Naive thymus-derived CD8-positive, alpha-beta T cell (primary cell): ENCODE data around the gene TFB1M. TPM values are rescaled to one million over a fixed set of nuclear protein-coding genes. Genes with fewer than 3 reads are reported as not detected.
"Not testable (repeated sequence)": the region's sequence is repeated elsewhere in the genome, so short reads cannot be mapped to it uniquely, and the experiment has no call there.

ENCODE experiments used
- ATAC-seq, 2 donors: fragments of 150-1000 bp; cut with Tn5 transposase in 1 of 2; sonication (Bioruptor Pico), chemical (Tn5 transposase) in 1 of 2; 1 replicate in 1 of 2; 2 replicates in 1 of 2; pipeline ENCODE4 v1.10.0; 2021; ENCODE audit warnings: mild to moderate bottlenecking in 2 of 2, moderate library complexity in 2 of 2
- POLR2A ChIA-PET: fragments of 350-600 bp; sonication (Branson Sonifier 250); formaldehyde crosslinking; loops from one replicate; lab custom pipeline; 2021; ENCODE audit warnings: antibody characterized with exemption; lab: Charles Lee
- DNase-seq, 10 donors: peaks; one replicate each; pipeline versions ENCODE4 v3.0.0 to v3.0.0-alpha.2; 2020 to 2022
- H3K27ac Mint-ChIP-seq, 10 donors: one replicate each; pipeline ENCODE4 v1.8.0; 2020 to 2022; ENCODE audit warnings: mild to moderate bottlenecking in 10 of 10, mixed read lengths in 10 of 10, moderate library complexity in 4 of 10, inconsistent platforms in 1 of 10
- H3K27me3 Mint-ChIP-seq, 5 donors: one replicate each; pipeline ENCODE4 v1.8.0; 2021 to 2022; ENCODE audit warnings: mixed read lengths in 5 of 5
- H3K36me3 Mint-ChIP-seq, 3 donors: one replicate each; pipeline ENCODE4 v1.8.0; 2020 to 2022; ENCODE audit warnings: mixed read lengths in 3 of 3, mild to moderate bottlenecking in 2 of 3, inconsistent platforms in 1 of 3
- H3K4me1 Mint-ChIP-seq, 4 donors: one replicate each; pipeline ENCODE4 v1.8.0; 2021 to 2022; ENCODE audit warnings: mixed read lengths in 4 of 4
- H3K4me3 Mint-ChIP-seq, 10 donors: one replicate each; pipeline ENCODE4 v1.8.0; 2020 to 2022; ENCODE audit warnings: mild to moderate bottlenecking in 10 of 10, mixed read lengths in 10 of 10, moderate library complexity in 6 of 10, inconsistent platforms in 1 of 10
- H3K9me3 Mint-ChIP-seq, 9 donors: one replicate each; pipeline ENCODE4 v1.8.0; 2020 to 2022; ENCODE audit warnings: mixed read lengths in 9 of 9, mild to moderate bottlenecking in 3 of 9, inconsistent platforms in 1 of 9, moderate library complexity in 1 of 9
- polyA plus RNA-seq, 3 donors: library from polyadenylated mRNA; unstranded; fragments of 300-500 nt; fragmentation: Illumina TruSeq; gene quantifications; one replicate each; pipeline ENCODE4 v1.2.3, GENCODE V29; 2021
- total RNA-seq, 8 experiments: library from RNA in 2 of 8; stranded (reverse) in 2 of 8; gene quantifications; one replicate each; pipeline ENCODE4 v1.2.3 and lab custom pipeline; 2021 to 2026

Gene TFB1M
- total RNA-seq (10 to 100 TPM; 32.5 to 34.7 TPM), polyA plus RNA-seq (10 to 100 TPM; 12.8 to 17.8 (median 13.0) TPM), total RNA-seq (lab: John Stamatoyannopoulos, UW) (6.9 to 23.2 (median 15.8) reads per million in 6 experiments)

DNA sequence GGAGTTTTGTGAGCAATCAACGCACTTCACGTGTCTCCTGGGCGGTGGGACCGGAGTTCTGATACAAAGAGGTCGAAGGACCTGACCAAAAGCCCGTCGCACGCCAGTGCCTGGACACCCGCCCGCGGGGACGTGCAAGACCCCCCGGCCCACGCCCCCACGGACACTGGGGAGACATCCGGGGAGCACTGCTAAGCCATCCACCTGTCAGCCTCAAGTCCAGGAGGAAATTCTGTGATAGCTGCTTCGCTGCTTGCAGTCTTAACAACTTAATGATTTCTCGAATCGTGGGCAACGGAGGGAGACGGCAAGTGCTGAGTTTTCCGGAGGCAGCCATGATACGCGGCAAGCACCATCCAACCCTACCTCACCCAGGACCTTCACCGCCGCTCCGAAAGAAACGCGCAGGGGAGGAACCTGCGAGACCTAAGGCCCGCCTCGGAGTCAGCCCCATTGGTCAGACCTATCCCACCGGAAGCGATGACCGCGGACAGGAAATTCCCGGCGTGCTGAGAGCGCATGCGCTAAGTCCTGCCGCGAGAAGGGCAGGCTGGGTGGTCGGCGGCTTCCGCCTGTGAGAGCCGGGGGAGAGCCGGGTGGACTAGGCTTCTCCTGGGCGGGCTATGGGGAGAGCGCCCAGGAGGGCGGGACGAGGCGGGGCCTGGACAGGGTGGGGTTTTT is at the start of gene TFB1M:
TSS of gene TFB1M (minus strand) at position 393 of the 681 bp plus-strand sequence. CDS start at position 337, 56 bp downstream.
- peaks cover 11 to 50% (median 40%) of the 10 kb centered on the region in 4 donors for H3K4me1 Mint-ChIP-seq

GRCh38 chr6:155364021-155364420 is 49.7 kb upstream of the TFB1M start:
- not testable (repeated sequence) for H3K4me3 Mint-ChIP-seq, H3K4me1 Mint-ChIP-seq

More for the DNA sequence above, at the start of gene TFB1M:
- Mint-ChIP-seq H3K4me3 (peak within 1 kb of the TSS; percentile 88 to 98 (median 96)), H3K9me3 (no peaks in the 10 kb centered on the region), H3K36me3 (peaks cover 0 to 20% (median 3%) of the 10 kb centered on the region in 3 donors), H3K27ac (peak within 1 kb of the TSS; percentile 86 to 97 (median 96)), H3K27me3 (peaks cover 0 to 4% (median 0%) of the 10 kb centered on the region in 5 donors)
- DNase-seq (peak; percentile 88 to 98 (median 97)), ATAC-seq (peak; percentile 92 to 94)
- POLR2A ChIA-PET = interaction anchor here (0.8 to 1.8 kb wide), 6 partner anchors 14 to 1707 kb away, joined by 3 to 5 read pairs (median 4); no protein-coding TSS in a partner anchor

DNA sequence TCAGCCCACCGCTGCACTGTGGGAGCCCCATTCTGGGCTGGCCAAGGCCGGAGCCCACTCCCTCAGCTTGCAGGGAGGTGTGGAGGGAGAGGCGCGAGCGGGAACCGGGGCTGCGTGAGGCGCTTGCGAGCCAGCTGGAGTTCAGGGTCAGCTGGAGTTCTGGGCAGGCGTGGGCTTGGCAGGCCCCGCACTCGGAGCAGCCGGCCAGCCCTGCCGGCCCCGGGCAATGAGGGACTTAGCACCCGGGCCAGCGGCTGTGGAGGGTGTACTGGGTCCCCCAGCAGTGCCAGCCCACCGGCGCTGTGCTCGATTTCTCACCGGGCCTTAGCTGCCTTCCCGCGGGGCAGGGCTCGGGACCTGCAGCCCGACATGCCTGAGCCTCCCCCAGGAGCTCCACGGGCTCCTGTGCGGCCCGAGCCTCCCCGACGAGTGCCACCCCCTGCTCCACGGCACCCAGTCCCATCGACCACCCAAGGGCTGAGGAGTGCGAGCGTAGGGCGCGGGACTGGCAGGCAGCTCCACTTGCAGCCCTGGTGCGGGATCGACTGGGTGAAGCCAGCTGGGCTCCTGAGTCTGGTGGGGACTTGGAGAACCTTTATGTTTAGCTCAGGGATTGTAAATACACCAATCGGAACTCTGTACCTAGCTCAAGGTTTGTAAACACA is 48.8 kb upstream of the TFB1M start:
- H3K9me3 Mint-ChIP-seq, ATAC-seq, H3K27ac Mint-ChIP-seq, H3K27me3 Mint-ChIP-seq, H3K4me3 Mint-ChIP-seq, H3K4me1 Mint-ChIP-seq, DNase-seq, H3K36me3 Mint-ChIP-seq, POLR2A ChIA-PET: not testable (repeated sequence)

More at GRCh38 chr6:155364021-155364420, 49.7 kb upstream of the TFB1M start:
- POLR2A ChIA-PET, H3K36me3 Mint-ChIP-seq, H3K9me3 Mint-ChIP-seq, ATAC-seq, DNase-seq, H3K27me3 Mint-ChIP-seq: not testable (repeated sequence)
- peak overlapping the region in 1 of 10 donors; percentile 3 for H3K27ac Mint-ChIP-seq

DNA sequence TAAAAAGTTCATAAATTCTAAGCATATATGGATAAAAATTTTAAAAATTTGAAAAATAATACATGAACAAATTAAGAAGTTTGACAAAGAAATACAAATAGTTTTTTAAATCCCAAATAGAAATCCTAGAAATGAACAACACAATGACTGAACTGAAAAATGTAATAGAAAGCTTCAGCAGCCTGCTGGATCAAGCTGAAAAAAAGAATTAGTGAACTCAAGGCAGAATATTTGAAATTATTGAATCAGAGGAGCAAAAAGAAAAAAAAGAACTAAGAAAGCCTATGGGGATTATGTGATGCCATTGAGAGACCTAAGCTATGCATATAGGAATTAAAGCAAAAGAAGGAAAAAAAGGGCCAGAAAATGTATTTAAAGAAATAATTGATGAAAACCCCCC is 39.9 kb upstream of the TFB1M start:
- Mint-ChIP-seq H3K36me3 (peaks cover 0 to 20% (median 15%) of the 10 kb centered on the region in 3 donors), H3K4me3 (no peak overlapping the region), H3K27ac (no peak overlapping the region), H3K4me1 (peaks cover 0 to 6% (median 0%) of the 10 kb centered on the region in 4 donors), H3K9me3 (peaks cover 6 to 34% (median 16%) of the 10 kb centered on the region in 9 donors), H3K27me3 (peaks cover 0 to 2% (median 0%) of the 10 kb centered on the region in 5 donors)
- no peak for ATAC-seq
- POLR2A ChIA-PET = no interaction called here
- no peak for DNase-seq

GRCh38 chr6:155352811-155353210 is 38.5 kb upstream of the TFB1M start:
- ATAC-seq (no peak), DNase-seq (no peak)
- Mint-ChIP-seq H3K27ac (no peak overlapping the region), H3K9me3 (peaks cover 8 to 39% (median 20%) of the 10 kb centered on the region in 9 donors), H3K4me3 (no peak overlapping the region), H3K27me3 (peaks cover 0 to 2% (median 0%) of the 10 kb centered on the region in 5 donors), H3K36me3 (peaks cover 0 to 20% (median 17%) of the 10 kb centered on the region in 3 donors), H3K4me1 (peaks cover 0 to 6% (median 0%) of the 10 kb centered on the region in 4 donors)
- POLR2A ChIA-PET = no interaction called here

DNA sequence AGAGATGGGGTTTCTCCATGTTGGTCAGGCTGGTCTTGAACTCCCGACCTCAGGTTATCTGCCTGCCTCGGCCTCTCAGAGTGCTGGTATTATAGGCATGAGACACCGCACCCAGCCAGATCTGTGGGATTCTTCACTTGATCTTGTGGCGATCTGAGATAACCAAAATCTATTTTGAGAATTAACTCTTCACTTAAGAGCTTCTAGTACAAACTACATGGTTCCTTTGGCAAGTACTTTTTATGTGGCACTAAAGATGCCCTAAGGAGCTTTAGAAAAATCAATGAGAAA is 37.8 kb upstream of the TFB1M start:
- H3K27ac Mint-ChIP-seq = no peak overlapping the region
- H3K9me3 Mint-ChIP-seq = peaks cover 16 to 47% (median 27%) of the 10 kb centered on the region in 9 donors
- H3K27me3 Mint-ChIP-seq = peaks cover 0 to 2% (median 0%) of the 10 kb centered on the region in 5 donors
- H3K4me1 Mint-ChIP-seq = peaks cover 0 to 6% (median 0%) of the 10 kb centered on the region in 4 donors
- peaks cover 0 to 24% (median 20%) of the 10 kb centered on the region in 3 donors for H3K36me3 Mint-ChIP-seq
- ATAC-seq (no peak), DNase-seq (no peak)
- POLR2A ChIA-PET = no interaction called here
- H3K4me3 Mint-ChIP-seq = no peak overlapping the region

DNA sequence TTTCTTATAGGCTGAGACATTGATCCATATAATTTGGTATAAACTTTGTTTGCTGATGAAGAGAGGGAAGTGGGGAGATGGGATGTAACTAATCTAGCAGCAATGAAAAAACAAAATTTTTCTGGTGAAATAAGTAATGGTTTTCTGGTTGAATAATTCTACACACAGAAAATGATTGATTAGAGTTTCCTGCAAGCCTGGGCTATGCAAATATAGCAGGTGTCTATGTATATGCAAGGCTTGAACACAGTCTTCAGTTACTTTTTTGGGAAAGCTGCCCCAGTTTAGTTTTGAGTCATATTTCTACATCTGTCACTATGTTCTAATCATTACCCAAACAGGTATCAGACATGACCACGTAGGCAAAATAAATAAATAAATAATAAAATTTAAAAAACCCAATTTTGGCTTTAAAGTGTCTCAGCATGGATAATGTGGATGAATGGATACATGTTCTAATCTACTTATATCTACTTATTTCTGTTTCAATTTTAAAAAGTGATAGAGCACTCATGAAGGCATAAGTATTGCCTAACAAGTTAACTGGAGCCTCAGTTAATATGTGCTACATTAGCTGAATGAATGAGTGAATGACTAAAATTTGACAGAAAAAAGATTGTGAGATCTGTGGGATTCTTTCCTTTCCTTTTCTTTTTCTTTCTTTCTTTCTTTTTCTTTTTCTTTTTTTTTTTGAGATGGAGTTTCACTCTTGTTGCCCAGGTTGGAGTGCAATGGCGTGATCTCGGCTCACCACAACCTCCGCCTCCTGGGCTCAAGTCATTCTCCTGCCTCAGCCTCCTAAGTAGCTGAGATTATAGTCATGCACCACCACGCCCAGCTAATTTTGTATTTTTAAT is 37.2 kb upstream of the TFB1M start:
- no peak overlapping the region for H3K4me3 Mint-ChIP-seq
- POLR2A ChIA-PET = no interaction called here
- H3K9me3 Mint-ChIP-seq = peaks cover 16 to 52% (median 33%) of the 10 kb centered on the region in 9 donors
- peaks cover 0 to 2% (median 0%) of the 10 kb centered on the region in 5 donors for H3K27me3 Mint-ChIP-seq
- peaks cover 0 to 6% (median 0%) of the 10 kb centered on the region in 4 donors for H3K4me1 Mint-ChIP-seq
- DNase-seq = no peak
- no peak for ATAC-seq
- no peak overlapping the region for H3K27ac Mint-ChIP-seq
- H3K36me3 Mint-ChIP-seq = peaks cover 0 to 29% (median 25%) of the 10 kb centered on the region in 3 donors

GRCh38 chr6:155349956-155350355 is 35.7 kb upstream of the TFB1M start:
- Mint-ChIP-seq H3K4me3 (no peak overlapping the region), H3K36me3 (peaks cover 0 to 24% (median 22%) of the 10 kb centered on the region in 3 donors), H3K4me1 (peaks cover 0 to 6% (median 0%) of the 10 kb centered on the region in 4 donors), H3K27ac (peak overlapping the region in 1 of 10 donors; percentile 13), H3K27me3 (peaks cover 0 to 2% (median 0%) of the 10 kb centered on the region in 5 donors), H3K9me3 (peaks cover 18 to 56% (median 35%) of the 10 kb centered on the region in 9 donors)
- DNase-seq = no peak
- no peak for ATAC-seq
- POLR2A ChIA-PET = no interaction called here

DNA sequence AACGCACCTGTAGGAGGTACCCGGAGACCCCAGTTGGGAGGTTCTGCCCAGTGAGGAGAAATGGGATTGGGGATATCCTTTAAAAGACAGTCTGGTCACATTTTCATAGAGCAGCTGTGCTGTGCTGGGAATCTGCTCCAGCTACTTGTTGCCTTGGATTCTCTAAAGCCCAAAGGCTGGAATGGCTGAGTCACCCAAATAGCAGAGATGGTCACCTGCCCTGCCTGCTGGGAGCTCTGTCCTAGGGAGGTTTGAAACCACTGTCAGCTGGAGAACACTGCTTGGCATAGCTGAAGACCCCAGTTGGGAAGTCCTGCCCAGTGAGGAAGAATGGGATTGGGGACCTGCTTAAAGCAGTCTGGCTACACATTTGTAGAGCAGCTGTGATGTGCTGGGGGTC is 34.8 kb upstream of the TFB1M start:
- no peak overlapping the region for H3K27ac Mint-ChIP-seq
- H3K4me3 Mint-ChIP-seq = no peak overlapping the region
- H3K4me1 Mint-ChIP-seq = peaks cover 0 to 6% (median 0%) of the 10 kb centered on the region in 4 donors
- ATAC-seq = no peak
- no peak for DNase-seq
- POLR2A ChIA-PET = no interaction called here
- H3K27me3 Mint-ChIP-seq = peaks cover 0 to 2% (median 0%) of the 10 kb centered on the region in 5 donors
- H3K36me3 Mint-ChIP-seq = peaks cover 0 to 17% (median 14%) of the 10 kb centered on the region in 3 donors
- peaks cover 14 to 50% (median 29%) of the 10 kb centered on the region in 9 donors for H3K9me3 Mint-ChIP-seq

DNA sequence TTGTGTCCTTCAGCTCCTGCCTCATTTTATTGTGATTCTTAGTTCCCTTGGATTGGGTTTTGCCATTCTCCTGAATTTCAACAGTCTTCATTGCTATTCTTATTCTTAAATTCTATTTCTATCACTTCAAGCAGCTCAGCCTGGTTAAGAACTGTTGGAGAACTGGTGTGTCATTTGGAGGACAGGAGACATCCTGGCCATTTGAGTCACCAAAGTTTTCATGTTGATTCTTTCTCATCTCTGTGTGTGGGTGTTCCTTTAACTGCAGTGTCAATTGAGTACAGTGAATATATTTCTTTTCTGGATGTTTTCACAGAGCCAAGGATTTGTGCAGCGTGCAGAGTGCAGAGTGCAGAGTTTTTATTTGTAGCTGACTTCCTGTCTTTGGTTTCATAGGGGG is 33.5 kb upstream of the TFB1M start:
- Mint-ChIP-seq H3K27me3 (peaks cover 0 to 2% (median 0%) of the 10 kb centered on the region in 5 donors), H3K4me3 (no peak overlapping the region), H3K27ac (no peak overlapping the region), H3K4me1 (peaks cover 0 to 6% (median 0%) of the 10 kb centered on the region in 4 donors), H3K36me3 (peaks cover 0 to 17% (median 13%) of the 10 kb centered on the region in 3 donors), H3K9me3 (peaks cover 13 to 40% (median 24%) of the 10 kb centered on the region in 9 donors)
- POLR2A ChIA-PET = interaction anchor here (0.9 kb wide), 1 partner anchor 18 kb away, joined by 3 read pairs; no protein-coding TSS in a partner anchor
- DNase-seq (no peak), ATAC-seq (no peak)

GRCh38 chr6:155346957-155347356 is 32.7 kb upstream of the TFB1M start:
- H3K27me3 Mint-ChIP-seq = peaks cover 0 to 2% (median 0%) of the 10 kb centered on the region in 5 donors
- POLR2A ChIA-PET = no interaction called here
- H3K4me3 Mint-ChIP-seq = peak overlapping the region in 1 of 10 donors; percentile 7
- no peak overlapping the region for H3K27ac Mint-ChIP-seq
- H3K4me1 Mint-ChIP-seq = peaks cover 0 to 4% (median 0%) of the 10 kb centered on the region in 4 donors
- peaks cover 0 to 17% (median 13%) of the 10 kb centered on the region in 3 donors for H3K36me3 Mint-ChIP-seq
- ATAC-seq (no peak), DNase-seq (no peak)
- peaks cover 13 to 40% (median 24%) of the 10 kb centered on the region in 9 donors for H3K9me3 Mint-ChIP-seq
